B cell (primary cell): Measurements from ENCODE around the gene DNAJB6.

Experiments used
- CTCF ChIP-seq: fragments of 200-600 bp; IDR thresholded peaks from one replicate; pipeline ENCODE4 v1.8.0; 2022; ENCODE audit warnings: antibody characterized with exemption, mild to moderate bottlenecking
- EZH2 ChIP-seq: IDR thresholded peaks from 2 replicates; pipeline ENCODE4 v1.6.1; 2012; ENCODE audit warnings: borderline replicate concordance, low read depth, mild to moderate bottlenecking, moderate library complexity, low read length; ENCODE audit not compliant: insufficient read depth, poor library complexity, severe bottlenecking

GRCh38 chr7:157459966-157460365 lies 123.2 kb downstream of the DNAJB6 start:
- TF ChIP-seq EZH2 (no peak), CTCF (no peak)
